Thoracic aorta (tissue), 2 donors: Measurements from ENCODE around the gene GPR62. TPM values are rescaled to one million over a fixed set of nuclear protein-coding genes. Genes with fewer than 3 reads are reported as not detected.

ENCODE experiments used
- ATAC-seq: fragments of 150-250 bp; one replicate; pipeline ENCODE4 v1.8.0; 2017; ENCODE audit warnings: low read depth; ENCODE audit not compliant: insufficient number of reproducible peaks, low FRiP score
- DNase-seq: peaks from one replicate; pipeline ENCODE4 v3.0.0-alpha.2; 2020; ENCODE audit warnings: low spot score
- H3K27ac ChIP-seq, 2 donors: fragments of 200-600 bp; sonication (generic); 1 replicate in 1 of 2; 2 replicates in 1 of 2; pipeline ENCODE4 v1.5.1; 2016; ENCODE audit warnings: mild to moderate bottlenecking in 2 of 2, moderate library complexity in 2 of 2
- H3K27me3 ChIP-seq: fragments of 200-600 bp; sonication (generic); replicated peaks from 2 replicates; pipeline ENCODE4 v1.6.0; 2016; ENCODE audit warnings: mild to moderate bottlenecking; ENCODE audit not compliant: insufficient read depth
- H3K36me3 ChIP-seq: fragments of 200-600 bp; sonication (generic); one replicate; pipeline ENCODE4 v1.5.1; 2016
- H3K4me1 ChIP-seq, 2 donors: fragments of 200-600 bp; sonication (generic); 1 replicate in 1 of 2; 2 replicates in 1 of 2; pipeline versions ENCODE4 v1.5.1 to v1.6.0; 2016; ENCODE audit warnings: low read depth in 2 of 2, mild to moderate bottlenecking in 1 of 2; ENCODE audit not compliant: control insufficient read depth in 1 of 2
- H3K4me3 ChIP-seq: fragments of 200-600 bp; sonication (generic); 2 replicates; pipeline ENCODE4 v1.5.1; 2016; ENCODE audit warnings: mild to moderate bottlenecking
- H3K9me3 ChIP-seq: fragments of 200-600 bp; sonication (generic); 2 replicates; pipeline ENCODE4 v1.5.1; 2016
- total RNA-seq, 2 donors: library from RNA; depleted of rRNA; stranded (reverse); fragments of >200 nt; gene quantifications; one replicate each; pipeline versions ENCODE4 v1.1.0 to v1.2.3, GENCODE V29; 2016
- TF ChIP-seq, protein P1 (sequence below): fragments of 200-600 bp; sonication (generic); IDR thresholded peaks from one replicate; pipeline ENCODE4 v1.5.1; 2019; ENCODE audit warnings: antibody characterized with exemption

GPR62 gene
- total RNA-seq, 2 donors from 2014 or later: not detected

DNA sequence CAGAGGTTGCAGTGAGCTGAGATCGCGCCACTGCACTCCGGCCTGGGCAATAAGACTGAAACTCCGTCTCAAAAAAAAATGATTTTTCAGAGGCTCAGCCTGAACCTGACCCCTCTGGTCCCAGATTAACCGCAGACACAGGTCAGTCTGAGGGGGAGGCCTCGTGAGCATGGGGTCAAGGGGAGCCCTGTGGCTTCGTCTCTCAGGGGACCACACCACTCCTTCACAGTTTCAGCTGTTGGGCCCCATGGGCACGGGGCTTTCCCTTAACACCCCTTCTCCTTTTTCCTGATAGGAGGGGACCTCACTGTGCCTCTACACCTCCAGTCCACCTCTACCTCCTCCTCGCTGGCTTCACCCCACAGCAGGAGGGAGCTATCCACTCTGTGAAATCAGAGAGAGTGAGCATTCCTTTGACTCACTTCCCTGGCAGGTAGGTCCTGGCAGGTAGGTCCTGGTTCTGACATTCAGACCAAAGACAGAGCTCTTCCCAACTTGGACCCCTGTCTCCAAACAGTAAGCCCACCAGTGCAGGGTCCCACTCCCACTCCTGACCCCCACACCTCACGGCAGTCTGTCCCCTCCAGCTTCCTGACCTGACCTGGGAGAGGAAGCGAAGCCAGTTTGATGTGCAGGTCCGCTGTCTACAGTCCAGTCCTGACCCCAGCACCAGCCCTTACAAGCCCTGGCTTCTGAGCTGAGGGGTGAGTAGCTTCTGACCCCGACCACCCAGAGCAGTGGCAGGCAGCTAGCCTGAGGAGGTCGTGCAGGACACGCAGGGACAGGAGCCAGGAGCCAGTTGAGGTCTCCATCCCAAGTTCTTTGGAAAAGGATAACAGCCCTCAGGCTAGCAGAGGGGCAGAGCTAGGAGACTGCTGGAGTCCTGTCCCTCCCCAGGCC, 22.5 kb upstream of the GPR62 start:
- peaks cover 39% of the 10 kb centered on the region for H3K36me3 ChIP-seq
- H3K9me3 ChIP-seq: no peaks in the 10 kb centered on the region
- no peaks in the 10 kb centered on the region for H3K4me1 ChIP-seq
- DNase-seq (no peak), ATAC-seq (no peak)
- no peak overlapping the region for H3K4me3 ChIP-seq
- TF ChIP-seq, protein P1, sequence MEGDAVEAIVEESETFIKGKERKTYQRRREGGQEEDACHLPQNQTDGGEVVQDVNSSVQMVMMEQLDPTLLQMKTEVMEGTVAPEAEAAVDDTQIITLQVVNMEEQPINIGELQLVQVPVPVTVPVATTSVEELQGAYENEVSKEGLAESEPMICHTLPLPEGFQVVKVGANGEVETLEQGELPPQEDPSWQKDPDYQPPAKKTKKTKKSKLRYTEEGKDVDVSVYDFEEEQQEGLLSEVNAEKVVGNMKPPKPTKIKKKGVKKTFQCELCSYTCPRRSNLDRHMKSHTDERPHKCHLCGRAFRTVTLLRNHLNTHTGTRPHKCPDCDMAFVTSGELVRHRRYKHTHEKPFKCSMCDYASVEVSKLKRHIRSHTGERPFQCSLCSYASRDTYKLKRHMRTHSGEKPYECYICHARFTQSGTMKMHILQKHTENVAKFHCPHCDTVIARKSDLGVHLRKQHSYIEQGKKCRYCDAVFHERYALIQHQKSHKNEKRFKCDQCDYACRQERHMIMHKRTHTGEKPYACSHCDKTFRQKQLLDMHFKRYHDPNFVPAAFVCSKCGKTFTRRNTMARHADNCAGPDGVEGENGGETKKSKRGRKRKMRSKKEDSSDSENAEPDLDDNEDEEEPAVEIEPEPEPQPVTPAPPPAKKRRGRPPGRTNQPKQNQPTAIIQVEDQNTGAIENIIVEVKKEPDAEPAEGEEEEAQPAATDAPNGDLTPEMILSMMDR: no peak
- H3K27ac ChIP-seq: no peak overlapping the region
- no peaks in the 10 kb centered on the region for H3K27me3 ChIP-seq

DNA sequence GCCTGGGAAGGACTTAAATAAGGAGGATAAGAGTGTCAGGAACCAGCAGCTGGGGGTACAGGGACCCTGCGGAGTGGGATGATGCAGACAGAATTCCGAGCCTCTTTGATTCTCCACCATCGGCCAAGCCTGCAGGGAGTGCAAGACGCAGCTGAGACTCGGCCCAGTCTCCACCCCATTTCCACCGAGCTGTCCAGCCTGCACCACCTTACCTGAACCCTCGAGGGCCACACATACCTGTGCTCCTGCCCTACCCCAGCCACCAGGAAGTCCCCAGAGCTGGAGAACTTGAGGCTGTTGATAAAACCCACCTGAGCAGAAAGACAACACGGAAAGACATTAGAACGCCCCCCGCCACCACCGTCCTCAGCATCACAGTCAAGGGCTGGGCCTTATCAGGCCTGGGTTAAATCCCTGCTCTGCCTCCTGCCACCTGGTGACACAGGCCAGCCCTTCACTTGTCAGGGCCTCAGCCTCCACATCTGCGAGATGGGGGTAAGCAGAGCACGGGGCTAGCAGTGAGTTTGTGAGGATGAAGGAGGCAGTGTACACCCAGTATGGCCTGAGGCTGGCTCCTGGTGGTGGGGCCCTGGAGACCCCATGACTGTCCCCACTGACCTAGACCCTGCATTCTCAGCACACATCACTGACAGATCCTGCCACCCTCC, 21.6 kb upstream of the GPR62 start:
- TF ChIP-seq, protein P1: no peak
- Histone ChIP-seq H3K27me3 (no peaks in the 10 kb centered on the region), H3K27ac (no peak overlapping the region), H3K4me3 (no peak overlapping the region), H3K9me3 (no peaks in the 10 kb centered on the region), H3K36me3 (peaks cover 39% of the 10 kb centered on the region), H3K4me1 (no peaks in the 10 kb centered on the region)
- no peak for ATAC-seq
- DNase-seq: no peak

DNA sequence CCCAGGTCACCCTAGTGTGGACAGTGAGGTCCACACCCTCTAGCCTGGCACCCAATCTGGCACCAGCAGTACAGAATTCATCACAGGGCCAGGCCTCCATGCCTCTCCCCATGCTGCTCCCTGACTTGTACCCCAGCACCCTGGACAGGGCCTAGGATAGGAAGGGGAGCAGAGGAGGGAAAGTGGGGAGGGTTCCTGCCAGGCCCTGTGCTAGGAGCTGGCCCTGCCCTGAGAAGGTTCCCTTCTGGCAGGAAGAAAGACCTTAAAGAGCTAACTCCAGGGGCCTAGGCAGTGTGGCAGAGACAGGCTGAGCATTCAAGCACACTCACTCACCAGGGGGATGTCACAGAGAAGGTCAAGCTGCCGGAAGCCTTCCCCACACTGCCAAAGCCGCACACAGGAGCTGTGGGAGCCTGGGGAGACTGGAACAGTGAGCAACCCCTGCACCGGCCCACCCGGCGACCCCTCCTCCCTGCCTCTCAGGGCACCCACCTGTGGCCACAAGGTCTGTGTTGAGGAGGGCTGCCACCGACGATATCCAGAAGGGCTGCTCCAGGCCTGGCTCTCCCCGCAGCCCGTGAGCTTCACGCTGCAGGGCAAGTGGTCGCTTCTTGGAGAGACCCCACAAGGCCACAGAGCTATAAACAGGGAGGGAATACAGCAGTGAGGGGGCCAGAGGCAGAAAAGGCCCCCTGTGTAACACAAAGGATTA, 20.9 kb upstream of the GPR62 start:
- Histone ChIP-seq H3K36me3 (peaks cover 39% of the 10 kb centered on the region), H3K9me3 (no peaks in the 10 kb centered on the region), H3K27me3 (no peaks in the 10 kb centered on the region), H3K4me1 (no peaks in the 10 kb centered on the region), H3K27ac (no peak overlapping the region), H3K4me3 (no peak overlapping the region)
- TF ChIP-seq, protein P1: no peak
- ATAC-seq: no peak
- no peak for DNase-seq

DNA sequence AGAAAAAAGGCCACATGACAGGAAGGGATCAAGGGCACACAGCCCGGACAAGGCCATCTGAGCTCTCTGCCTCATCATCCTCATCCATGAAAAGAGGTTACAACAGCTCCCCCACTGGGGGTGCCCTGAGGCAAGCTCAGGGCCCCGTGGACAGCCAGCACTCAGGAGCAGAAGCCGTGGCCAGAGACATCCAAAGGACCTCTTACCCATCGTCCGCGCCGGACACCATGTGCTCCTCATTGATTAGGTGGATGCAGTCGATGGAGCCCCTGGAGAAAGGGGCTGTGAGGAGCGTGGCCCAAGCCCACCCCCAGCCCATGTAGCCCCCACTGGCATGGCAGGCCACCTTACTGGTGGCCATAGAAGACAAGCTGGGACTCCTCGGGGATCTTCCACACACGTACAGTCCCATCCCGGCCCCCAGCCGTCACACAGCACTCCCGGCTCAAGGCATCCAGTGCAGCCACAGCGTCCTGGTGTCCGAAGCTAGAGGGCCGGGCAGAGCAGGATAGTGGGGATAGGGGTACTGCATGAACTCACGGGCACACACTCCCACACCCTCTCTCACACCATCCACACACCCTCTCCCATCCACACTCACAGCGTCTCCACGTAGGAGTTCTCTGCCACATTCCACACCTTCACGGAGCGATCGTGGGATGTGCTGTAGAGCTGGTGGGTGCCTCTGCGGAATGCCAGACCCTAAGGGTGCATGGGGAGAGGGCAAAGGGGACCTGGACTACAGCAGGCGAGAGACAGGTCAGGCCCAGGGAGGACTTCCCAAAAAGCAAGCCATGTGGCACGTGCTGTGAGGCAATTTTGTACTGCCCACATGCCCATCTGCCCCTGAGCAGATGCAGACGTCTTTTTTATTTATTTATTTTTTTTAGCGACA, 19.9 kb upstream of the GPR62 start:
- Histone ChIP-seq H3K27me3 (no peaks in the 10 kb centered on the region), H3K9me3 (no peaks in the 10 kb centered on the region), H3K4me3 (no peak overlapping the region), H3K4me1 (peaks cover 0 to 2% of the 10 kb centered on the region in 2 donors), H3K36me3 (peaks cover 39% of the 10 kb centered on the region), H3K27ac (no peak overlapping the region)
- DNase-seq: no peak
- TF ChIP-seq, protein P1: no peak
- no peak for ATAC-seq
